DND-41 (cell line): ENCODE measurements around the gene FGF18.

ENCODE experiments used
- ATAC-seq: fragments of 200-7000 bp; cut with Tn5 transposase; 3 replicates; pipeline ENCODE4 v1.9.1; 2021; ENCODE audit warnings: low read depth; ENCODE audit not compliant: insufficient read depth
- DNase-seq: peaks from one replicate; pipeline ENCODE4 v3.0.0-alpha.2; 2020
- H2AFZ ChIP-seq: 2 replicates; pipeline ENCODE4 v1.6.0; 2012; ENCODE audit warnings: low read depth, low read length
- H3K27ac ChIP-seq: 2 replicates; pipeline ENCODE4 v1.5.1; 2012; ENCODE audit warnings: low read length, inconsistent platforms
- H3K27me3 ChIP-seq: fragments of 200-600 bp; sonication (generic); 2 replicates; pipeline ENCODE4 v1.6.0; 2012; ENCODE audit warnings: low read length, mild to moderate bottlenecking, inconsistent platforms; ENCODE audit not compliant: insufficient read depth, poor library complexity
- H3K36me3 ChIP-seq: 2 replicates; pipeline ENCODE4 v1.5.1; 2012; ENCODE audit warnings: low read length, inconsistent platforms; ENCODE audit not compliant: insufficient read depth
- H3K4me1 ChIP-seq: 2 replicates; pipeline ENCODE4 v1.5.1; 2012; ENCODE audit warnings: mild to moderate bottlenecking, low read length; ENCODE audit not compliant: insufficient read depth
- H3K4me2 ChIP-seq: 2 replicates; pipeline ENCODE4 v1.6.0; 2012; ENCODE audit warnings: mild to moderate bottlenecking, moderate library complexity, low read length, inconsistent platforms; ENCODE audit not compliant: insufficient read depth
- H3K4me3 ChIP-seq, 2 experiments: fragments of 200-600 bp in 1 of 2; shearing (Covaris generic) in 1 of 2; 2 replicates each; pipeline ENCODE4 v1.5.1; 2012 to 2016; ENCODE audit warnings: inconsistent platforms in 2 of 2, low read length in 2 of 2, mild to moderate bottlenecking in 2 of 2, low read depth in 1 of 2, moderate library complexity in 1 of 2
- H3K79me2 ChIP-seq: 2 replicates; pipeline ENCODE4 v1.6.0; 2012; ENCODE audit warnings: low read length, inconsistent platforms; ENCODE audit not compliant: insufficient read depth
- H3K9ac ChIP-seq: 2 replicates; pipeline ENCODE4 v1.6.0; 2012; ENCODE audit warnings: low read depth, mild to moderate bottlenecking, inconsistent platforms, low read length, moderate library complexity
- H3K9me3 ChIP-seq: 2 replicates; pipeline ENCODE4 v1.5.1; 2012; ENCODE audit warnings: low read length, moderate library complexity, mild to moderate bottlenecking, inconsistent platforms; ENCODE audit not compliant: insufficient read depth, severe bottlenecking
- H4K20me1 ChIP-seq: 2 replicates; pipeline ENCODE4 v1.6.0; 2012; ENCODE audit warnings: low read length; ENCODE audit not compliant: insufficient read depth
- EZH2 ChIP-seq: IDR thresholded peaks from 3 replicates; pipeline ENCODE4 v1.6.1; 2012; ENCODE audit warnings: borderline replicate concordance, low read depth, mild to moderate bottlenecking, moderate library complexity, low read length, inconsistent platforms; ENCODE audit not compliant: severe bottlenecking
- TF ChIP-seq, protein P1 (sequence below): IDR thresholded peaks from 2 replicates; pipeline ENCODE4 v1.5.1; 2012; ENCODE audit warnings: borderline replicate concordance, low read length, moderate library complexity, mild to moderate bottlenecking; ENCODE audit not compliant: poor library complexity, severe bottlenecking; ENCODE audit errors: extremely low read depth

Gene FGF18

DNA sequence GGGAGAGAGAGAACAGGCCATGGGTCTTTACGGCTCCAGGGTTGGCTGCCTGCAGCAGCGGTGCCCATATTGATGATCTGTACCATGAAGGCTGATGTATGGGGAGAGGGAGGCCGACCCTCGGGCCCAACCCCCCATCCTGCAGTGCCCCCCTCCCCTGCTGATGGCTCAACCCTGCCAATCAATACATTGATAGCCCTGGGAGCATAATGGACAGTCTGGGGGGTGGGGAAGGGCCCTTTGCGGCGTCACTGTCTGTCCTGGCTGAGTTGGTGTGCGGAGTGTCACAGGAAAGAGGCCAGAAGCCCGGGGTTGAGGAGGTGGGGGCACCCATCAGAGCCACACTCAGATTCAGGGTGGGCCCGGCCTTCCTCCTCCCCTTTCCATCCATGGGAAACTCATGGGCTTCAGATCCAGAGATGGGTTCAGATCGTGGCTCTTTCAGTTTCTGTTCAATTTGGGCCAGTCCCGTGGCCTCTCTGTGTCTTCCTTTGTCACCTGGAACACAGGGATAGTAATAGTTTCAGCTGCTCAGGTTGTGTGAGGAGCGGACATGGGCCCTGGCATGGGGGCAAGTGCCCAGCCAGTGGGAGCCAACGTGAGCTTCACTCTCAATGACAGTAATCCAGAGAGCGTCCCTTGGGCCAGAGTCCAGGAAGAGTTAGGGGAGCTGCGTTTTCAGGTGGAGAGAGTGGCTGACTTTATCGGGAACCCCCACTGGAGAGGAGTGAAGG is 9.5 kb downstream of the FGF18 start:
- Histone ChIP-seq H3K36me3 (no peaks in the 10 kb centered on the region), H3K4me3 (no peak overlapping the region), H3K4me2 (no peak overlapping the region), H3K9me3 (no peaks in the 10 kb centered on the region), H3K27ac (no peak overlapping the region), H3K27me3 (no peaks in the 10 kb centered on the region), H3K79me2 (no peaks in the 10 kb centered on the region), H3K9ac (no peak overlapping the region), H2AFZ (no peak overlapping the region), H3K4me1 (no peaks in the 10 kb centered on the region), H4K20me1 (peaks cover 5% of the 10 kb centered on the region; the same call in 1 of the 2 replicates)
- no peak for ATAC-seq
- DNase-seq: no peak
- no peak for TF ChIP-seq EZH2
- TF ChIP-seq, protein P1, sequence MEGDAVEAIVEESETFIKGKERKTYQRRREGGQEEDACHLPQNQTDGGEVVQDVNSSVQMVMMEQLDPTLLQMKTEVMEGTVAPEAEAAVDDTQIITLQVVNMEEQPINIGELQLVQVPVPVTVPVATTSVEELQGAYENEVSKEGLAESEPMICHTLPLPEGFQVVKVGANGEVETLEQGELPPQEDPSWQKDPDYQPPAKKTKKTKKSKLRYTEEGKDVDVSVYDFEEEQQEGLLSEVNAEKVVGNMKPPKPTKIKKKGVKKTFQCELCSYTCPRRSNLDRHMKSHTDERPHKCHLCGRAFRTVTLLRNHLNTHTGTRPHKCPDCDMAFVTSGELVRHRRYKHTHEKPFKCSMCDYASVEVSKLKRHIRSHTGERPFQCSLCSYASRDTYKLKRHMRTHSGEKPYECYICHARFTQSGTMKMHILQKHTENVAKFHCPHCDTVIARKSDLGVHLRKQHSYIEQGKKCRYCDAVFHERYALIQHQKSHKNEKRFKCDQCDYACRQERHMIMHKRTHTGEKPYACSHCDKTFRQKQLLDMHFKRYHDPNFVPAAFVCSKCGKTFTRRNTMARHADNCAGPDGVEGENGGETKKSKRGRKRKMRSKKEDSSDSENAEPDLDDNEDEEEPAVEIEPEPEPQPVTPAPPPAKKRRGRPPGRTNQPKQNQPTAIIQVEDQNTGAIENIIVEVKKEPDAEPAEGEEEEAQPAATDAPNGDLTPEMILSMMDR: no peak

DNA sequence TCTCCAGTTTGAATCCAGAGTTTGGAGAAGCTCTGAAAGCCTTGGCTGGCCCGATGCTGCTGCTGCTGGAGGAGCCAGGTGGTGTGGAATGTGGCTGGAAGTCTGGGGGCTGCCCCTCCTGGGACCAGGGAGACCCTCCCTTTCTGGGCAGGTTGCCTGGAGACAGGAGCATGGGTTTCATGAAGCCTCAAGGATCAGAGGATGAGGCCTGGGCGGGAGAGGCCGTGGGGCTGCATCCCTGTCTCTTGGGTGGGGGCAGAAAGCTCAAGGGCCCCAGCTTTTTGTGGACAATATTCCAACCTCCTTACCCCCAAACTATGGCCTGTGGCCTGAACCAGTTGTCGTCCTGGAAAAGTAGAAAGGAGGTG is 10.1 kb downstream of the FGF18 start:
- no peak overlapping the region for H2AFZ ChIP-seq
- H4K20me1 ChIP-seq: peaks cover 5% of the 10 kb centered on the region; the same call in 1 of the 2 replicates
- no peaks in the 10 kb centered on the region for H3K36me3 ChIP-seq
- DNase-seq: no peak
- no peak for TF ChIP-seq EZH2
- TF ChIP-seq, protein P1: no peak
- no peak overlapping the region for H3K9ac ChIP-seq
- no peak overlapping the region for H3K27ac ChIP-seq
- no peak overlapping the region for H3K4me3 ChIP-seq
- no peaks in the 10 kb centered on the region for H3K27me3 ChIP-seq
- no peaks in the 10 kb centered on the region for H3K4me1 ChIP-seq
- no peak overlapping the region for H3K4me2 ChIP-seq
- no peaks in the 10 kb centered on the region for H3K79me2 ChIP-seq
- H3K9me3 ChIP-seq: no peaks in the 10 kb centered on the region
- ATAC-seq: no peak

DNA sequence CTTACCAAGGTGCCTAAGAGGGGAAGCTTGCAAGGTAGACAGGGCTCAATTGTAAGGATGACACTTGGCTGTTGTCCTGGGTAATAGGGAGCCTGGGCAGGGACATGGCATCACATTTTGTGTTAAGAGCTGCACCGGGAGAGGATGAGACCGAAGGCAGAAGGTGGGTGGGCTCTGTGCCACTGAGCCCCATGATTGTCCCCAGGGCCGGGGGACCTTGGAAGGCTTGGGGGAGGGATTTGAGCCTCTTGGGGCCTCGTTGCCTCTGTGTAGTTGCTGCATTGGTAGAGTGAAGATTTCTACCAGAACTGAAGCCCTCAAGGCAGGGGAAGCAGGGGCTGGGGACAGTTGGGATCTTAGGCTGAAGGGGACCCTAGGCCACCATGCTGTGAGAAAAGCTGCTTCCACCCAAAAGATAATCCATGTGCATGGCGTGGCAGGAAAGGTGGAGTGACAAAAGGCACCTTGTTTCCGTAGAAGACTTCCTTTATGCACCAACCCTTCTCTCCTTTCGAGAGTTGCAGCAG is 11.9 kb downstream of the FGF18 start:
- Histone ChIP-seq H3K36me3 (no peaks in the 10 kb centered on the region), H3K9ac (no peak overlapping the region), H3K79me2 (no peaks in the 10 kb centered on the region), H3K9me3 (no peaks in the 10 kb centered on the region), H4K20me1 (peaks cover 5% of the 10 kb centered on the region; the same call in 1 of the 2 replicates), H3K4me2 (no peak overlapping the region), H3K4me1 (no peaks in the 10 kb centered on the region), H2AFZ (no peak overlapping the region), H3K27ac (no peak overlapping the region), H3K27me3 (no peaks in the 10 kb centered on the region), H3K4me3 (no peak overlapping the region)
- DNase-seq (no peak), ATAC-seq (no peak)
- no peak for TF ChIP-seq EZH2
- TF ChIP-seq, protein P1: no peak

DNA sequence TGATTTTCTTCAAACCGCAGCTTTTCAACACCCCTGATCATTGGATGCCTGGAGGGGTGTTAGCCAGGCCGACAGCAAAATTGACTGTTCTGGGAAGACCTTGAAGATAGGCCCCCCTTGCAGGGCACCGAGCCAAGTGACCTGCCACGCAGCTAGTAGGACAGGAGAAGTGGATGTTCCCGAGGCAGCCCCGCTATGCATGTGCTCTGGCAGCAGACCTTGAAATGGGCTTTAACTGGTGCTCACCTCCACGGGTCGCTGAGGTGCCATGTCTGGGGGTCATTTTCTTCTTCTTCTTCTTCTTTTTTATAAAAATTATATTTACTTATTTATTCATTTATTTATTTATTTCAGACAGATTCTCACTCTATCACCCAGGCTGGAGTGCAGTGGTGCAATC is 12.6 kb downstream of the FGF18 start:
- Histone ChIP-seq H3K9ac (no peak overlapping the region), H4K20me1 (peaks cover 5% of the 10 kb centered on the region; the same call in 1 of the 2 replicates), H3K4me1 (no peaks in the 10 kb centered on the region), H3K79me2 (no peaks in the 10 kb centered on the region), H3K4me3 (no peak overlapping the region), H3K27ac (no peak overlapping the region), H3K9me3 (no peaks in the 10 kb centered on the region), H3K4me2 (no peak overlapping the region), H2AFZ (no peak overlapping the region), H3K36me3 (no peaks in the 10 kb centered on the region), H3K27me3 (no peaks in the 10 kb centered on the region)
- ATAC-seq: no peak
- no peak for DNase-seq
- TF ChIP-seq, protein P1: no peak
